GM12873 (cell line): ENCODE data around the gene TMEM82.

Experiments used
- CTCF ChIP-seq: IDR thresholded peaks from 2 replicates; pipeline ENCODE4 v1.5.1; 2012; ENCODE audit warnings: low read depth, mild to moderate bottlenecking, moderate library complexity, low read length, control low read depth; ENCODE audit not compliant: insufficient read depth; ENCODE audit errors: missing control alignments

Gene TMEM82

GRCh38 chr1:15737324-15738319 is 4.7 kb upstream of the TMEM82 start:
- TF ChIP-seq CTCF = no peak

- no peak for TF ChIP-seq CTCF
Observed at GRCh38 chr1:15738416-15739113, 3.7 kb upstream of the TMEM82 start.

- no peak for TF ChIP-seq CTCF
Observed at GRCh38 chr1:15739259-15739658, 3.0 kb upstream of the TMEM82 start.

GRCh38 chr1:15739745-15740144 is 2.6 kb upstream of the TMEM82 start:
- peak; percentile 21 for TF ChIP-seq CTCF

GRCh38 chr1:15740924-15741850 is 1.1 kb upstream of the TMEM82 start:
- TF ChIP-seq CTCF = peak; percentile 88

- no peak for TF ChIP-seq CTCF
Observed at GRCh38 chr1:15744122-15744679, 1.9 kb downstream of the TMEM82 start.

GRCh38 chr1:15747378-15747777 is 5.1 kb downstream of the TMEM82 start:
- no peak for TF ChIP-seq CTCF
